ENCODE results near the gene LSR.

Gene LSR

DNA sequence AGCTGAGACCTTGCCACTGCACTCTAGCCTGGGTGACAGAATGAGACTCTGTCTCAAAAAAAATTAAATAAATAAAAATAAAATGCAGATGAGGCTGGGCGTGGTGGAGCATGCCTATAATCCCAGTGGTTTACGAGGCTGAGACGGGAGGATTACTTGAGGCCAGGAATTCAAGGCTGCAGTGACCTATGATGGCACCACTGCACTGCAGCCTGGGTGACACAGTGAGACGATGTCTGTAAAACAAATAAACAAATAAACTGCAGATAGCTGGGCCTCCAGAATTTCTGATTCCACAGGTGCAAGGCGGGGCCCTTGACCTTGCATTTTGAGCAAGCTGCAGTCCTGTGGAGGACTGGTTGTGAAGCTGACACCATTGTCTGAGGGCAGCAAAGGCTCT, 40.1 kb downstream of the LSR start:
- FAIRE-seq: no peak

DNA sequence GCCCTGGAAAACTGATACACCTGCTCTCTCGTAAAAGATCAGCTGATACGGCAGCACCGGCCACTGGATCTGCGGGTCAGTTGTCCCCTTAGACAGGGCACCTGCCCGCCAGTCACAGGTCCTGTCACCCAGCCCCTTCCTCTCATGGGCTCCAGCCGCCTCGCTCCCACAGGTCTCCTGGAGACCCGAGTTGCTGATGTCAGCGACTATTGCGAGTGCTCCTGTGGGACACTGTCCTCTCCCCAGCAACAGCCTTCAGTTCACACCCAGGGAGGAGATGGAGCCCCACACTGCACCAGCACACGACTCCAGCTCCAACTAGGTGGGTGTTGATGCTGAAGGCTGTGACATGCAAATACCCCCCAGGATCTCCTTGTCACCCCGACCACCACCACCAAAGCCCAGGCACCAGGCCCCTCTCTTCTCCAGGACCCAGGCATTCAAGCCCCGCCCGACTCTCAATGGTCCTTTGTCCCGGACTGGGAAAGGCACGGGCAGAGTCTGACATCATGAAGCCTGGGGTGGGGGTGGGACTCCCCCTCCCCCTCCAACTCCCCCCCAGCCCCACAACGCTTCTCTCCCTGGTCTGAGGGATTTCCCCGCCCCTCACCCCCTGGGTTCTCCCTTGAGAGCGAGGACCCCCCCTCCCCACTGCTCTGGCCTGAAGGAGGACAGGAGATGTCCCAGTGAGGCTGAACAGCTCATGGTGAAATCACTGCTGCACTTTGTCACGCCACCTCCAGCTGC, 41.8 kb downstream of the LSR start:
- FAIRE-seq: no peak

DNA sequence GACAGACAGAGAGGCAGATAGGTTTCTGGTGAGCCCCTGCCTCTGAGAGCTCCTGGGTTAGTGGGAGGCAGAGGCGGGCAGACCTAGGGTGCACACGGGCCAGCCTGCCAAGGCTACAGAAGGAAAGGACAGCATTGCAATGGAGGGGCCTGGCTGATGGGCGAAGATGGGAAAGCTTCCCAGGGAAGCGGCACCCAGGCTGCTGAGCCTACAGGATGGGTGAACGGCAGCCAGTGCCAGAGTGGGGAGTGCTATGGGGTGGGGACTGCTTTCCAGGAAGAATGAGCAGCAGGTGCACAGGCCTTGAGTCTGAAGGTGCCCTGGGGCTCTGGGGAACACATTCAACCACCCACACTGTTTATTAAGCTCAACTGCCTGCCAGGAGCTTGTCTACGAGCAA, 42.5 kb downstream of the LSR start:
- no peak for FAIRE-seq

DNA sequence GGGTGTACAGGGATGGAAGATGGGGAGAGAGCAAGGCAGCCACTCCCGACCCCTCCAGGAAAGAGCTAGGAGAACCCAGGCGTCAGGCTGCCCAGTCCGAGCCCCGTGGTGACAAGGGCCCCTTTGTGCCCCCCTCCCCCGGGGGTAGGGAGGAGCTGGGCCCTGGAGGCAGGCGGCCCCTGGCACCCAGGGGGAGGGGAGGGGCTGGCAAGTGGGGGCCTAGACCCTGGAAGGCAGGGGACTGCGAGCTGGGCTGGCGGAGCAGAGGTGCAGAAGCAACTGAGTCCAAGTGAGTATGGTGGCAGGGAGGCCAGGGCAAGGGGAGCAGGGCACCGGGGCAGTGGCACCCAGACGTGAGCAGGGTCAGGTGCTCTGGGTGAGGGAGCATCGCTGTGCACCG, 43.1 kb downstream of the LSR start, which contains the start of gene MAG:
MAG (plus strand) TSS at position 246 of the 400 bp plus-strand sequence. CDS start 3,248 bp downstream, outside the sequence.
- FAIRE-seq: no peak

DNA sequence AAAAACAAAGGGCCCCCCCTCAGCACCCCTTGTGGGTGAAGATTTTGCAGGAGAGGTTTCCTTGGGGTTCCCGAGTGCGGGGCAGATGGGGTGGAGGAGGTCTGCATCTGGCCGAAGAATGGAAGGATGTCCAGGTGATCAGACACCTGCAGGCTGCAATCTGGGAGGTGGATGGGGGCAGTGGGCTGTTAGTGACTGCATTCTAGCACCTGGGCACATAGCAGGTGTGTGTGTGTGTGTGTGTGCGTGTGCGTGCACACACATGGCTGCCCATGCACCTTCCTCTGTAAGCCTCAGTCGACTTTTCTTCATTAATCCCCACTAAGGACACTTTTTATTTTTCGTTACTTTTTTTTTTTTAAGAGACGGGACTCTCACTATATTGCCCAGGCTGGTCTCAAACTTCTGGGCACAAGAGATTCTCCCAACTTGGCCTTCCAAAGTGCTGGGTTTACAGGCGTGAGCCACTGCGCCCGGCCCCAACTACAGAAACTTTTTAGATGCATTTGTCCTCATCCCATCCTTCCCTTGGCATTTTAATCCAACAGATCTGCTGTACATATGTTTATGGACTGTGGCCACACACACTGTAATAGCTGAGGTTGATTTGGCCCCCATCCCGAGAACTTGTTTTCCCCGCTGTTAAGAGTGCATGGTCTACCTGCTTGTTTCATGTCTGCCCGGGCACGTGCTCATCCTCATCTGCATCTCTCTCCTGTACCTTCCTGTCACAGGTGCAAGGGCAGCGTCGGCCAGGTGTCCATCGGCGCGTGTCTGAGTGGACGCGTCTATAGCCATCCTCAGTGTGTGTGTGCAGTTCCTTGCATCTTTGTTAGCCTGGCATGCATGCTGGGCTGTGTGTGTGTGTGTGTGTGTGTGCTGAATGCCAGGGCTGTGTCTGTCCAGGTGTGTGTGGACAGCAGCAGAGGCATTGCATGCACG, 43.9 kb downstream of the LSR start:
- no peak for FAIRE-seq

DNA sequence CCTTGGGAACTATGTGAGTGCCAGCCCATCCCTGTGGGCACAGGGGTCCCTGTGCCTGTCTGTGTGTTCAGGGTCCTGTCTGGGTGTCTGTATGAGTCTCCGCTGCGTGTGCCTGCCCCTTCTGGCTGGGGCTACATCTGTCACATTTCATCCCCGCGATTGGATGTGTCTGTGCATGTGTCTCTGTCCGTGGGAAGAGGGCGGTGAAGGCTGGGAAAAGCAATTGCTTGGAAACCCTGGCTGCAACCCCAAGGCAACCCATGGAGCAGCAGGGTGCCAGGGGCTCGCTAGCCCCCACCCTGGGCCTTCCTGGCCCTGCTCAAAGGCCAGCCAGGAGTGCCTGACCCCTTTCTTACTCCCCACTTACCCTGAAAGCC, 44.5 kb downstream of the LSR start:
- no peak for FAIRE-seq

DNA sequence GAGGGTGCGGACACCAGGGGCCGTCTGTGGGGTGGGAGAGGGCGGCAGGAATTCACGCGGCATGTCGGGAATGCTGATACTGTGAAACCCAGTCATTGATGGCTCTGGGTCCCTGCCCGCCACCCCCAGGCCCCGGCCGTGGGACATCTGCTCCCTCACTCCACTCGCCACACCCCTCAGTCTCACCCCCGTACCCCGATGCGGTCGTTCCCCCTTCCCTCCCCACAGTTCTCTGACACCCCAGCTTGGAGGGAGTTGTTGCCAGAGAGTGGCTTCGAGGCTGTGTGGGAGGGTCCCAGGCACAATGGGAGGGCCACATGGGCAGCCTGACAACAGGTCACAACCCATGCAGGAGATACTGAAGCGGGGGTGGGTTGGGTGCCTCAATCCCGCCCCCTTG, 45.0 kb downstream of the LSR start:
- FAIRE-seq: no peak

DNA sequence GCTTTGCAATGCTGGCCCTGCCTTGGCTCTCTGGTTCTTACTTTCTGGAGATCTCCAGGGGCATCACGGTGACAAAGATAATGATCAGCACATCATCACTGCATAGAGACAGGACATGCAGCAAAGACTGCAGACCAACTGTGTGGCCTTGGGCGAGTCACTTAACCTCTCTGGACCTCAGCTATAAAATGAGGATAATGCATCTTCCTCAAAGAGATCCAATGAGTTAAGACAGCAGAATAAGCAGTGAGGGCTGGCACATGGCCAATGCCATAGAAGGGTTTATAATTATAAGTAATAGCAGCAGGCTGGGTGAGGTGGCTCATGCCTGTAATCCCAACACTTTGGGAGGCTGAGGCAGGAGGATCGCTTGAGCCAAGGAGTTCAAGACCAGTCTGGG, 45.5 kb downstream of the LSR start:
- no peak for FAIRE-seq

DNA sequence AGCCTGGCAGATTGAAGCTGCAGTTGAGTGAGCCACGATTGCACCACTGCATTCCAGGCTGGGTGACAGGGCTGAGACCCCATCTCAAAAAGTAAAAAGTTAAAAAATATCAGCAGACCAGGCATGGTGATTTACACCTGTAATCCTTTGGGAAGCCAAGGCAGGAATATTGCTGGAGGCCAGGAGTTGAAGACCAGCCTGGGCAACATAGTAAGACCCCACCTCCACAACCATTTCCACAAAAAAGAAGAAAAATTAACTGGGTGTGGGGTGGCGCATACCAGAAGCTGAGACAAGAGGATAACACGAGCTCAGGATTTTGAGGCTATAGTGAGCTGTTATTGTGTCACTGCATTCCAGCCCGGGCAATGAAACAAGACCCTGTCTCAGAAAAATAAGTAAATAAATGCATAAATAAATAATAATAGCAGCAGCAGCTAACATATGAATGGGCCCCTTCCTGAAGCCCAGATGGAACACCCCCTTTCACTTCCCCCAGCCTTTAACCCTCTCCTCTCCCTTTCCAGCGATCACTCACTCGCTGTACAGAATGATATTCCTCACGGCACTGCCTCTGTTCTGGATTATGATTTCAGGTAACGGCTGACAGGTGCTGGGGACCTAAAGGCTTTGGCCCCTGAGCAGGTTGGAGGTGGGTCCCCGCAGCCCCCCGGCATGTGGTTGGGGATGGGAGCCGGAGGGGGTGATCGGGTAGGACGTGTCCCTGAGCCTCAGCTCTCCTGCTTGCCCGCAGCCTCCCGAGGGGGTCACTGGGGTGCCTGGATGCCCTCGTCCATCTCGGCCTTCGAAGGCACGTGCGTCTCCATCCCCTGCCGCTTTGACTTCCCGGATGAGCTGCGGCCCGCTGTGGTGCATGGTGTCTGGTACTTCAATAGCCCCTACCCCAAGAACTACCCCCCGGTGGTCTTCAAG, 46.3 kb downstream of the LSR start:
- no peak for FAIRE-seq

DNA sequence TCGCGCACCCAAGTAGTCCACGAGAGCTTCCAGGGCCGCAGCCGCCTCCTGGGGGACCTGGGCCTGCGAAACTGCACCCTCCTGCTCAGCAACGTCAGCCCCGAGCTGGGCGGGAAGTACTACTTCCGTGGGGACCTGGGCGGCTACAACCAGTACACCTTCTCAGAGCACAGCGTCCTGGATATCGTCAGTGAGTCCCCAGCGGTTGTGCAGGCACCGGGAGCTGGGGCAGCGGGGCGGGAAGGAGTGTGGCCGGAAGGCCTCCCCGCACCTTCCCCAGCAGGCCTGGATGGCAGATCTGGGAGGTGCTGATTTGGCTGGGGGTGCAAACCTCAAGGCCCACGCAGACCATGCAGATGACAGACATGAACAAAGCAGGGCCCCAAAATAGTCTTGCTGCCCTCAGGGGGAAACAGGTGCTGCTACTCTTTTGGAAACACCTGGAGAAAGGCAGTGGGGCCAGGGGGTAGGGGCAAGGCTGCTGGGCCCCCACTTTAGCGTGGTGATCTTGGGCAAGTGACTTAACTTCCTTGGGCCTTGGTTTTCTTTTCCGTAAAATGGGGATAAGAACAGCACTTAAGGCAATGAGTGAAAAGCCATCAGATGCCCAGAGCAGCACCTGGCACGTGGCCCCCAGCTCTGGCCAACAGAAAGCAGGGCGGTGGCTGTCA, 47.1 kb downstream of the LSR start:
- no peak for FAIRE-seq

DNA sequence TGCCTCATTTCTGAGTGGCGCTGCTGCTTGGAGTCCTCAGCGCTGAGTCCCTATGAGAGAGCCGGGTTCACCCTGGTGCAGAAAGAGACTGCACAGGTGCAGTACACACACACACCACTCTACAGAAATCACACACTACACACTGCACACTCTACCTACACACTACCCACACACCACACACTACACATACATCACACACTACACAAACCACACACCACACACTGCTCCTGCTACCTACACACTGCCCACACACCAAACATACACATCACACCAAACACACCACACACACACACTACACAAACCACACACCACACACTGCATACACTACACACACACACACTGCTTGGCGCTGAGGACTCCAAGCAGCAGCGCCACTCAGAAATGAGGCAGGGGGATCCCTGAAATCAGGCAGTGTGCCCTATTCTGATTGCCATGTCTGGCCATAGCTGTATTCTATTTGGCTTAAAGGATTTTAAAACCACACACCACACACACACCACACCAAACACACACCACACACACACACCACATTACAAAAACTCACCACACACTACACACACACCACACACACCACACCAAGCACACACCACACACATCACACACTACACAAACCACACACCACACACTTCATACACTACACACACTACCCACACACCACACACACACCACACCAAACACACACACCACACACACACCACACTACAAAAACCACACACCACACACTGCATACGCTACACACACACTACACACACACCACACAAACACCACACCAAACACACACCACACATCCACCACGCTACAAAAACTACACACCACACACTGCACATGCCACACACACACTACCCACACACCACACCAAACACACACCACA, 48.1 kb downstream of the LSR start:
- FAIRE-seq: no peak

DNA sequence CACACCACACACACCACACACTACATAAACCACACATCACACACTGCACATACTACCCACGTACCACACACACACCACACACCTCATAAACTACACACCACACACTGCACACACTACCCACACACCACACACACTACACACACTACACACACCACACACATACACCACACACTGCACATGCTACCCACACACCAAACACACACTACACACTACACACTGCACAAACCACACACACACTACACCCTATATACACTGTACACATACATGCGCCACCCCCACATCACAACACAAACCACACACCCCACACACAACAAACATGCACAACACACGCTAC, 48.7 kb downstream of the LSR start:
- FAIRE-seq: no peak

DNA sequence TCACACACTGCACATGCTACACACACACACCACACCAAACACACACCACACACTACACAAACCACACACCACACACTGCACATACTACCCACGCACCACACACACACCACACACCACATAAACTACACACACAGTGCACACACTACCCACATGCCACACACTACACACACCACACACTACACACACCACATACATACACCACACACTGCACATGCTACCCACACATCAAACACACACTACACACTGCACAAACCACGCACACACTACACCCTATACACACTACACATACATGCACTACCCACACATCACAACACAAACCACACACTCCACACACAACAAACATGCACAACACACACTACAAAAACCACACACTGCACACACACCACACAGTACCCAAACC, 49.1 kb downstream of the LSR start:
- FAIRE-seq: no peak

DNA sequence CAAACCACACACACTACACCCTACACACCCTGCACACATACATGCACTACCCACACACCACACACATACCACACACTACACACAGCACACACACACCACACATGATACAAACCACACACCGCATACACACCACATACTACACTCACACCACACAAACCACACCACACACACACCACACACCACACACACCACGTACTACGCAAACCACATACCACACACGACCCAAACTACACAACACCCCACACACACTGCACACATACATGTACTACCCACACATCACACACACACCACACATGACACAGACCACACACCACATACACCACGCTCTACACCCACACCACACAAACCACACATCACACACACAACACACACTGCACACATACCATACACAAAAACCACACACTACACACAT, 49.8 kb downstream of the LSR start:
- no peak for FAIRE-seq

DNA sequence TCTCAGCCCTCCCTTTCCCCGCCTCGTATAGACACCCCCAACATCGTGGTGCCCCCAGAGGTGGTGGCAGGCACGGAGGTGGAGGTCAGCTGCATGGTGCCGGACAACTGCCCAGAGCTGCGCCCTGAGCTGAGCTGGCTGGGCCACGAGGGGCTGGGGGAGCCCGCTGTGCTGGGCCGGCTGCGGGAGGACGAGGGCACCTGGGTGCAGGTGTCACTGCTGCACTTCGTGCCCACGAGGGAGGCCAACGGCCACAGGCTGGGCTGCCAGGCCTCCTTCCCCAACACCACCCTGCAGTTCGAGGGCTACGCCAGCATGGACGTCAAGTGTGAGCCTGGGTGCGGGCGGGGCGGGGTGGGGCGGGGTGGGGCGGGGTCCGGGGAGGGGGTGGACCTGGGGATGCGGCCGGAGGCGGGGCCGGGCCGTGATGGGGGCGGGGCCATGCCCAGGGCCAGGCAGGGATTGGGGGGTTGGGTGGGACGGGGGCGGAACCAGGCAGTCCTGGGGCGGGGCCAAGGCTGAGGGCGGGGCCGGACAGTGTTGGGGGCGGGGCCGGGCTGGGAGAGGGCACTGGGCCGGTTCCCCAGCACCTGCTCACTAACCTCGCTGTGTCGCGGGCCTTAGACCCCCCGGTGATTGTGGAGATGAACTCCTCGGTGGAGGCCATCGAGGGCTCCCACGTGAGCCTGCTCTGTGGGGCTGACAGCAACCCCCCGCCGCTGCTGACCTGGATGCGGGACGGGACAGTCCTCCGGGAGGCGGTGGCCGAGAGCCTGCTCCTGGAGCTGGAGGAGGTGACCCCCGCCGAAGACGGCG, 50.9 kb downstream of the LSR start:
- FAIRE-seq: no peak

DNA sequence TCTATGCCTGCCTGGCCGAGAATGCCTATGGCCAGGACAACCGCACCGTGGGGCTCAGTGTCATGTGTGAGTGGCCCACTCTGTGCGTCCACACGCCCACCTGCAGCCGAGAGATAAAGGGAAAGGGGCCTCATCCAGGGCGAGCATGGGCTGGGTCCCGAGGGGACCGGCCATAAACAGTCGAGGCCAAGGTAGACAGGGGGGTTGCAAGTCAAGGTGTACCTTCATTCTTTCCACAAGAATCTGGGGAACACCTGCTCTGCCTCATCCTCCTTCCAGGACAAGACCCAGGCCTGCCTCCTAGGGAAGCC, 51.5 kb downstream of the LSR start:
- FAIRE-seq: no peak

DNA sequence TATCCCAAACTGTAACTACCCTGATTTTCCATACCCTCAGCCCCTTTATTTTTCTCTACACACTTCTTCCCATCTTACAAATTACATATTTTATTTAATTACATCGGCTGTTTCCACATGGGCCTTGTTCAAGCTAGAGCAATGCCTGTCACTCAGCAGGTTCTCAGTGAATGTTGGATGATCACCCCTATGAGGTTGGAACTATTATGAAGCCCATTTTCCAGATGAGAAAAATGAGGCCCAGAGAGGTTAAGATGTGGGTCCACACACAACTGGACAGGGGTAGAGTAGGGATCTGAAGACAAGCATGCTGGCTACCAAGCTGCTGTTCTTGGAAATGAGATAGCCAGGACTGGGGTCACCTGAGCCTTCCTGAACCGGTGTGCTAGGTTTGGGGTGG, 53.2 kb downstream of the LSR start:
- no peak for FAIRE-seq

DNA sequence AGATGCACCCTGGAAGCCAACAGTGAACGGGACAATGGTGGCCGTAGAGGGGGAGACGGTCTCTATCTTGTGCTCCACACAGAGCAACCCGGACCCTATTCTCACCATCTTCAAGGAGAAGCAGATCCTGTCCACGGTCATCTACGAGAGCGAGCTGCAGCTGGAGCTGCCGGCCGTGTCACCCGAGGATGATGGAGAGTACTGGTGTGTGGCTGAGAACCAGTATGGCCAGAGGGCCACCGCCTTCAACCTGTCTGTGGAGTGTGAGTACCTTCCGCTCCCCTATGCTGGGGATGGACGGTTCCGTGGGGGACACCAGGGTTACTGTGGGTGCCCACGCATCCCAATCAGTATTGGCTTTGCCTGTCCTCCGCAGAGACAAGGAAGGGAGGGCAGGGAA, 53.6 kb downstream of the LSR start:
- FAIRE-seq: no peak

DNA sequence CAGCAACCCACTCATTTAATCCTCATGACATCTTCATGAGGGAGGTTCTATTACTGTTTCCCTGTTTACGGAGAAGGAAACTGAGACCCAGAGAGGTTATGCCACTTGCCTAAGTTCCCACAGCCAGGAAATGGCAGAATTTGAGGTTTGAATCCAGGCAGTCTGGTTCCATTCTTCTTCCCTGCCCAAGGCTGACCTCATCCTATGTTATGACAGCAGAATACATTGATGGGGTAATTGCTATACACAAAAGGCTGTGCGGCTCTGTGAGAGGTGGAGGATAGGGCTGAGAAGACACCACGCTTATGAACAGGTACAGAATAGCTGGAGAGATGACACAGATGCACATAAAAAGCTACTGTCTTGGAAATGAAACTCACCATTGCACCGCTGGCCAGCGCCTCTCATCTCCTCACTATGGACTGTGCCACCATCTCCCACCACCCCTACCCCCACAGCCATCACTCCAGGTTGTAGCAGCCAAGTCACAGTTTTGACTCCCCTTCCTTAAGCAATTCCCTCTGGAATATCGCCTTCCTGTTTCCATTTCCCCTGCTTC, 54.6 kb downstream of the LSR start:
- FAIRE-seq: no peak

DNA sequence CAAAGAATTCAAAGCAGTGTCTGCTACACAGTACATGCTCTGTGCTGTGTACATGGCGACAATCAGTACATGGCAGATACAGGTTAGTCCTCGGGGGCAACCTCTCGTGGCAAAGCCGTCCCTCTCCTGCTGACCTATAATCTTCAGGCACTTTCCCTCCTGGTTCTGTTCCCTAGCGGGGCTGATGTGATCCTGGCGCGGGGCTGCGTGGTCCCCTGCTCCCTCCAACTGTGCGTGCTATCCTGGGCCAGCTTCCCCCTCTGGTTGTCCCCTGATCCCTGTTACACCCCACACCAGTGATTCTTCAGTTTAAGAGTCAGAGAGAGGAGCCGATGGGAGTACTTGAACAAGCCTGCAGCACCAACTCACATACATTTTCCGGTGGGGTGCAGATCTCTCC, 55.2 kb downstream of the LSR start:
- no peak for FAIRE-seq
